ENCODE results near the gene HOXD11. TPM values are rescaled to one million over a fixed set of nuclear protein-coding genes. Genes with fewer than 3 reads are reported as not detected.

The HOXD11 gene
- total RNA-seq, 4 donors from 2014 or later = 0.24 TPM; not detected in 3

DNA sequence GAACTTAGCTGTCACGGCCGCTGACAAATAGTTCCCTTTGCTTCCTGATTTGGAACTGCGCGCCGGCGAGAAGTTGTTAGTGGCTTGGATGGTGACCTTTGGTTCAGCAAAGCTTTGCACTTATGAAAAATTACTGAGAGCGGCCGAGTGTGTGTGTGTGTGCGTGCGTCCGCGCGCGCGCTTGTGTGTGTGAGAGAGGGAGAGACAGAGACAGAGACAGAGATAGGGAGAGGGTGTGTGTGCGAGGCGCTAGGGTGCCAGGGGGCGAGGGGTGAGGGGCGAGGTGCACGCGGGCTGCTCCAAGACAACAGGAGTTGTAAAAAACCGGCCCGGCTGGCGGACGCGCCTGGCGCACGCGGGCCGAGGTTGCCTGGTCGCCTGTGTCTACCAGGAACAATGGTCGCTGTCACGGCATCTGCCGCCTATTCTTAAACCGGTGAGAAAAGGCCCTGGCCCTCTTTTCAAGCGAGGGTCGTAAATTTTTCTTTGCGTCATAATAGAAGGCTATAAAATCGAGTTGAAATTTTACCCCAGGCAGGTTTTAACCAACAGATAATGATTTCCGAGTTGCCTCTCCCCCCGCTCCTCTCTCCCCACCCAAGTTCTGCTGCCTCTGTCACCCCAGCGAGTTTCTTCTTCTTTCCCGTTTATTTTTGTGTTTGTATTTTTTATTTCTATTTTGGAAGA lies 50.6 kb downstream of the HOXD11 start:
- Histone ChIP-seq H3K27me3 (peaks cover 45 to 68% (median 59%) of the 10 kb centered on the region in 3 donors), H3K4me3 (peak overlapping the region in 3 of 4 donors; percentile 8 to 41 (median 30)), H3K27ac (no peak overlapping the region), H3K9me3 (no peaks in the 10 kb centered on the region), H3K36me3 (no peaks in the 10 kb centered on the region), H3K4me1 (peaks cover 4 to 5% of the 10 kb centered on the region in 2 donors)
- DNase-seq (no peak), ATAC-seq (no peak)
- intact Hi-C loops (cut with DNase I; ENCODE audit: low total_unique reads) = no loop called here
- in situ Hi-C loops (cut with MboI; ENCODE audit: low sequenced_read_pairs in 4 of 4) = no loop called here
- TF ChIP-seq CTCF (IDR thresholded peaks at IDR 0.05 in 4 of 5, conservative IDR thresholded peaks at IDR 0.05 in 1 of 5) = no peak
- no peak for TF ChIP-seq POLR2A (IDR thresholded peaks at IDR 0.05)

- Histone ChIP-seq H3K27me3 (peaks cover 45 to 74% (median 65%) of the 10 kb centered on the region in 3 donors), H3K9me3 (no peaks in the 10 kb centered on the region), H3K4me1 (peaks cover 4 to 5% of the 10 kb centered on the region in 2 donors), H3K27ac (no peak overlapping the region), H3K4me3 (peak overlapping the region in 1 of 4 donors; percentile 41), H3K36me3 (no peaks in the 10 kb centered on the region)
- TF ChIP-seq POLR2A (IDR thresholded peaks at IDR 0.05) (no peak), CTCF (IDR thresholded peaks at IDR 0.05 in 4 of 5, conservative IDR thresholded peaks at IDR 0.05 in 1 of 5) (no peak)
- DNase-seq = no peak
- ATAC-seq = no peak
- intact Hi-C loops (cut with DNase I; ENCODE audit: low total_unique reads) = no loop called here
- in situ Hi-C loops (cut with MboI; ENCODE audit: low sequenced_read_pairs in 4 of 4) = no loop called here
Observed at GRCh38 chr2:176158186-176158591, 51.1 kb downstream of the HOXD11 start.

- Histone ChIP-seq H3K4me1 (peaks cover 4 to 5% of the 10 kb centered on the region in 2 donors), H3K4me3 (peak overlapping the region in 1 of 4 donors; percentile 51), H3K36me3 (no peaks in the 10 kb centered on the region), H3K9me3 (no peaks in the 10 kb centered on the region), H3K27me3 (peaks cover 47 to 82% (median 73%) of the 10 kb centered on the region in 3 donors), H3K27ac (no peak overlapping the region)
- TF ChIP-seq CTCF (IDR thresholded peaks at IDR 0.05 in 4 of 5, conservative IDR thresholded peaks at IDR 0.05 in 1 of 5) (no peak), POLR2A (IDR thresholded peaks at IDR 0.05) (no peak)
- intact Hi-C loops (cut with DNase I; ENCODE audit: low total_unique reads) (no loop called here), in situ Hi-C loops (cut with MboI; ENCODE audit: low sequenced_read_pairs in 4 of 4) (no loop called here)
- ATAC-seq = no peak
- no peak for DNase-seq
Observed at GRCh38 chr2:176158855-176159662, 52.0 kb downstream of the HOXD11 start.

MicroRNAs within 50 kb of the gene (microRNA counts, 767-probe panel; counts per million panel counts)
- 5,552 to 5,909 counts per million in 2 donors for microRNA hsa-miR-10b-5p

Small RNA genes lying within 50 kb of the gene (microRNA-seq; reads per million reads assigned to microRNA genes)
- gene MIR10B (ENCODE audit: borderline replicate concordance in 2 of 2) = 12,728 to 17,615 reads per million in 2 donors

Other genes with a start within 250 kb of the HOXD11 start
- 10 to 100 TPM; 23.0 to 84.4 (median 50.1) TPM for gene LNPK, start 105.0 kb upstream of the HOXD11 start, total RNA-seq
- gene EVX2, start 23.3 kb upstream of the HOXD11 start, total RNA-seq = not detected
- not detected for gene HOXD13, start 14.6 kb upstream of the HOXD11 start, total RNA-seq
- not detected for gene HOXD12, start 7.5 kb upstream of the HOXD11 start, total RNA-seq
- gene HOXD10, start 9.5 kb downstream of the HOXD11 start, total RNA-seq = under 1 TPM in 1 of 4 donors, not detected in 3; 0.15 TPM
- gene HOXD9, start 15.4 kb downstream of the HOXD11 start, total RNA-seq = 1 to 10 TPM in 2 of 4 donors, under 1 TPM in 2; 0.33 to 1.8 (median 0.78) TPM
- 10 to 100 TPM in 1 of 4 donors, 1 to 10 TPM in 3; 4.0 to 12.0 (median 7.2) TPM for gene HOXD8, start 22.4 kb downstream of the HOXD11 start, total RNA-seq
- 1 to 10 TPM in 1 of 4 donors, under 1 TPM in 1, not detected in 2; 0.29 to 1.4 TPM for gene HOXD4, start 44.3 kb downstream of the HOXD11 start, total RNA-seq
- 1 to 10 TPM in 1 of 4 donors, under 1 TPM in 2, not detected in 1; 0.36 to 1.7 (median 0.64) TPM for gene HOXD3, start 50.0 kb downstream of the HOXD11 start, total RNA-seq
- gene HOXD1, start 81.4 kb downstream of the HOXD11 start, total RNA-seq = under 1 TPM in 1 of 4 donors, not detected in 3; 0.20 TPM
- 10 to 100 TPM; 35.8 to 43.3 (median 39.1) TPM for gene MTX2, start 162.2 kb downstream of the HOXD11 start, total RNA-seq

Measured in gastrocnemius medialis (tissue), 4 donors.